ENCODE results near the gene SSBP2. TPM values are rescaled to one million over a fixed set of nuclear protein-coding genes. Genes with fewer than 3 reads are reported as not detected.
A peak's percentile ranks its signal among the peaks of the same experiment; 100 is the strongest.

Gene SSBP2
- total and polyA plus RNA-seq, 8 donors: 0.87 to 86.2 (median 24.6) TPM

DNA sequence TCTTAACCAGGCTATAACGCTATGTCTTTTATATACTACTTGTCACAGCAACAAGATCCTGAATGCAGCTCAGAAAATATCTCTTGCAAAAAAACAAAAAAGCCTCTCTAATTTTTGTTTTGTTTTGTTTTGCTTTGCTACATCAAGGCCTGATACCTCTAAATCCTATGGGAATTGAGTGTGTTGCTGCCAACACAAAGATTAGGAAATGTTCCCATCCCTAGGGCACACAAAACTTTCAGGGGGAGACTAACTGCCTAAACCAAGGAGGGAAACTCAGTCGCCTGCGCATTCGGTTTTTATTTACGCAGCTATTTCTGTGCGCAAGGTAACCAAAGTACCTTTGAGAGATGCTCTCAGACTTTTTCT is 1.7 kb downstream of the SSBP2 start:
- Histone ChIP-seq H3K4me3 (peak overlapping the region; percentile 85 to 97 (median 94)), H3K36me3 (no peaks in the 10 kb centered on the region)
- 14 to 28% (median 18%) methylated on average over 6 of the region's 6 CpGs for WGBS, 5 donors

DNA sequence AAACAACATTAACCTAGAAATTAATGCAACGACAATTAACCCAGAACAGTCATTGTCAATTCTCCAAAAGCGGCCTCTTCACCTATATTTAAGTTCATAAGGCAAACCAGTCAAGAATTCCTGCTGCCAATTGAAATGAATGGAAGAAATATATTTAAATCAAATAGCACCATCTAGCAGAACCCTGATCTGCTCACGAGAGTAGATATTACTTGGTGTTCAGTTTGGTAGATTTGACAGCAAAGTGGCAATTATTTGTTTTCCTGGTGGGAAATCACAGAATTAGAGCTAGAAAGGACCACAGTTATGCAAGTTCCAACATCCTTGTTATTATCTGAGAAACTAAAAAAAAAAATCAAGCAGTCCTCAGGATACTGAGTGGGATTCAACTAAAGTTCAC is 2.3 kb downstream of the SSBP2 start:
- DNase-seq: peak in 1 of 2 donors; percentile 20
- Histone ChIP-seq H3K4me1 (peaks cover 6 to 63% (median 31%) of the 10 kb centered on the region in 4 donors), H3K27me3 (peaks cover 0 to 4% (median 0%) of the 10 kb centered on the region in 3 donors), H3K4me3 (peak overlapping the region in 3 of 4 donors; percentile 91 to 97 (median 97)), H3K9me3 (no peaks in the 10 kb centered on the region), H3K36me3 (no peaks in the 10 kb centered on the region), H3K27ac (peak overlapping the region in 2 of 5 donors; percentile 90 to 98)
- intact Hi-C loops (cut with DNase I; ENCODE audit: low total_unique reads): no loop called here
- WGBS, 5 donors: 57 to 64% (median 59%) methylated on average over 3 of the region's 3 CpGs
- TF ChIP-seq POLR2AphosphoS5 (IDR thresholded peaks at IDR 0.05) (no peak), EP300 (IDR thresholded peaks at IDR 0.05) (no peak), POLR2A (IDR thresholded peaks at IDR 0.05) (no peak)
- TF ChIP-seq, protein P1, sequence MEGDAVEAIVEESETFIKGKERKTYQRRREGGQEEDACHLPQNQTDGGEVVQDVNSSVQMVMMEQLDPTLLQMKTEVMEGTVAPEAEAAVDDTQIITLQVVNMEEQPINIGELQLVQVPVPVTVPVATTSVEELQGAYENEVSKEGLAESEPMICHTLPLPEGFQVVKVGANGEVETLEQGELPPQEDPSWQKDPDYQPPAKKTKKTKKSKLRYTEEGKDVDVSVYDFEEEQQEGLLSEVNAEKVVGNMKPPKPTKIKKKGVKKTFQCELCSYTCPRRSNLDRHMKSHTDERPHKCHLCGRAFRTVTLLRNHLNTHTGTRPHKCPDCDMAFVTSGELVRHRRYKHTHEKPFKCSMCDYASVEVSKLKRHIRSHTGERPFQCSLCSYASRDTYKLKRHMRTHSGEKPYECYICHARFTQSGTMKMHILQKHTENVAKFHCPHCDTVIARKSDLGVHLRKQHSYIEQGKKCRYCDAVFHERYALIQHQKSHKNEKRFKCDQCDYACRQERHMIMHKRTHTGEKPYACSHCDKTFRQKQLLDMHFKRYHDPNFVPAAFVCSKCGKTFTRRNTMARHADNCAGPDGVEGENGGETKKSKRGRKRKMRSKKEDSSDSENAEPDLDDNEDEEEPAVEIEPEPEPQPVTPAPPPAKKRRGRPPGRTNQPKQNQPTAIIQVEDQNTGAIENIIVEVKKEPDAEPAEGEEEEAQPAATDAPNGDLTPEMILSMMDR (IDR thresholded peaks at IDR 0.05): no peak

More for the DNA sequence above, 1.7 kb downstream of the SSBP2 start:
- intact Hi-C loops (cut with DNase I; ENCODE audit: low total_unique reads): no loop called here
- peak overlapping the region in 4 of 5 donors; percentile 81 to 98 (median 90) for H3K27ac ChIP-seq
- no peak for TF ChIP-seq POLR2AphosphoS5 (IDR thresholded peaks at IDR 0.05)
- no peak for TF ChIP-seq POLR2A (IDR thresholded peaks at IDR 0.05)
- TF ChIP-seq, protein P1 (IDR thresholded peaks at IDR 0.05): no peak
- TF ChIP-seq EP300 (IDR thresholded peaks at IDR 0.05): no peak
- no peaks in the 10 kb centered on the region for H3K9me3 ChIP-seq
- DNase-seq: peak in 1 of 2 donors; percentile 42
- H3K4me1 ChIP-seq: peaks cover 6 to 63% (median 31%) of the 10 kb centered on the region in 4 donors
- peaks cover 0 to 4% (median 0%) of the 10 kb centered on the region in 3 donors for H3K27me3 ChIP-seq

DNA sequence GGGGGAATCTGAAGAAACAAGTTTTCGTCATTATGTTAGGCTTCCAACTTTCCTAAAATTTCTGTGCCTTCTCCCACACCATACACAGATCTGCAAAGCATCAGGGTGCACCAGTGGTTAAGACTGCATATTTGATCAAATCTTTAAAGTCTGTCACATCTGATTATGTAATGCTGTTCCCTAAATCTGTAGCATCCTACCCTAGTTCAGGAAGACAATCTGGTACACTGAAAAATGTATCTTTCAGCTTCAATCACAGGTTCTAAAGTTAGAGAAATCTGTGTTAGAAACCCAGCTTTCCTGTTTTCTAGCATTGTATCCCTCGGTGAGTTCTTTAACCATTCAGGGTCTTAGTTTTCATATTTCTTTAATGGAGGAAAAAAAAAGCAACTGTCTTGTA is 3.9 kb downstream of the SSBP2 start:
- H3K4me3 ChIP-seq: no peak overlapping the region
- WGBS, 5 donors: 68 to 82% (median 80%) methylated on average over 2 of the region's 2 CpGs
- H3K27me3 ChIP-seq: peaks cover 0 to 4% (median 0%) of the 10 kb centered on the region in 3 donors
- no peak for DNase-seq
- peaks cover 0 to 6% (median 0%) of the 10 kb centered on the region in 4 donors for H3K36me3 ChIP-seq
- peaks cover 6 to 50% (median 27%) of the 10 kb centered on the region in 4 donors for H3K4me1 ChIP-seq
- intact Hi-C loops (cut with DNase I; ENCODE audit: low total_unique reads): no loop called here
- H3K27ac ChIP-seq: no peak overlapping the region
- H3K9me3 ChIP-seq: no peaks in the 10 kb centered on the region
- TF ChIP-seq POLR2A (IDR thresholded peaks at IDR 0.05): no peak
- TF ChIP-seq, protein P1 (IDR thresholded peaks at IDR 0.05): no peak
- no peak for TF ChIP-seq EP300 (IDR thresholded peaks at IDR 0.05)
- TF ChIP-seq POLR2AphosphoS5 (IDR thresholded peaks at IDR 0.05): no peak

DNA sequence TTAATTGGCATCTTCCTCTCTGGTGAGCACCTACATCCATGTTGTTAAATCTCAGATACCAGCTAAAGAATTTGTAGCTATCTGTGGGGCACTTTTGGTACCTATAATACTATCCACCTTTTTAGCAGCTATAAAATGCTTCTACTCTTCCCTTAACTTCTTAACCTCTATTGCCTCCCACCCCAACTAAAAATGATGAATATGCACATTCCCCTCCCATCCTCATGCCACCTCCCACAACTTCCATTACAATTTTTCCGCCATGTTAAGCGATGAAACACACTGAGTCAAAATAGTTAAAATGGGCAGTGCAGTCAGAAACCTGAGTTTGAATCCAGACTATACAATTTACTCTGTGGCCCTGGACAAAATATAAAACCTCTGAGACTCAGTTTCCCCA is 10.1 kb downstream of the SSBP2 start:
- no peaks in the 10 kb centered on the region for H3K9me3 ChIP-seq
- H3K36me3 ChIP-seq: peaks cover 0 to 6% (median 0%) of the 10 kb centered on the region in 4 donors
- no peaks in the 10 kb centered on the region for H3K27me3 ChIP-seq
- 96 to 99% (median 97%) methylated on average over 2 of the region's 2 CpGs for WGBS, 5 donors
- no peak overlapping the region for H3K4me3 ChIP-seq
- no peak for DNase-seq
- H3K4me1 ChIP-seq: peaks cover 0 to 21% (median 9%) of the 10 kb centered on the region in 4 donors
- TF ChIP-seq EP300 (IDR thresholded peaks at IDR 0.05) (no peak), POLR2A (IDR thresholded peaks at IDR 0.05) (no peak), POLR2AphosphoS5 (IDR thresholded peaks at IDR 0.05) (no peak)
- TF ChIP-seq, protein P1 (IDR thresholded peaks at IDR 0.05): no peak
- H3K27ac ChIP-seq: no peak overlapping the region
- intact Hi-C loops (cut with DNase I; ENCODE audit: low total_unique reads): no loop called here

Measured in stomach (tissue), 9 donors.